Measurements from ENCODE around the gene RHOH. TPM values are rescaled to one million over a fixed set of nuclear protein-coding genes. Genes with fewer than 3 reads are reported as not detected.

Gene RHOH
- total and polyA plus RNA-seq, 9 of the 15 experiments (the other 6 are each of a cell fraction or from before 2014, with no cell fraction given) = 14.3 to 37.7 (median 23.2) TPM

GRCh38 chr4:40200875-40201801 is 4.3 kb downstream of the RHOH start:
- Histone ChIP-seq H3K27ac (ENCODE audit: extremely low read depth, low read depth, low read length) (peak overlapping the region; percentile 85), H3K4me3 (peak overlapping the region; percentile 50), H3K36me3 (ENCODE audit: control insufficient read depth, insufficient read depth, low read length) (no peaks in the 10 kb centered on the region), H3K79me2 (ENCODE audit: control insufficient read depth, insufficient read depth, low read length) (peaks cover 92% of the 10 kb centered on the region), H3K9me3 (replicated peaks; ENCODE audit: control insufficient read depth, insufficient read depth, low read depth, low read length) (no peaks in the 10 kb centered on the region), H3K9ac (ENCODE audit: insufficient read depth in 1 of 2, low read depth in 2 of 2, low read length in 2 of 2) (peak overlapping the region in 1 of 2 experiments; percentile 83; a peak in 2 of 4 replicates), H4K20me1 (replicated peaks; ENCODE audit: control insufficient read depth, insufficient read depth, low read length) (no peaks in the 10 kb centered on the region), H3K4me2 (ENCODE audit: insufficient read depth, low read length) (peak overlapping the region; percentile 90), H3K27me3 (ENCODE audit: control insufficient read depth in 2 of 2, insufficient read depth in 2 of 2, low read length in 2 of 2) (no peaks in the 10 kb centered on the region), H3K4me1 (replicated peaks in 1 of 2; ENCODE audit: control insufficient read depth in 2 of 2, insufficient read depth in 2 of 2, low read length in 2 of 2) (peaks cover 30 to 47% of the 10 kb centered on the region in 2 experiments; a peak in 4 of 5 replicates), H2AFZ (ENCODE audit: low read depth, low read length) (peak overlapping the region; percentile 49), H3K9me1 (ENCODE audit: control insufficient read depth, insufficient read depth, low read length) (no peaks in the 10 kb centered on the region)
- in situ Hi-C loops (cut with MboI) = no loop called here
- 6% methylated on average over 13 of the region's 13 CpGs for WGBS (ENCODE audit: insufficient coverage, low coverage, missing lambda C conversion rate)
- peak; percentile 74 for FAIRE-seq
- ChIA-PET POLR2A (interaction anchor here (0.6 to 2.0 kb wide), 5 partner anchors 9 to 143 kb away, joined by 3 to 8 read pairs (median 4); no protein-coding TSS in a partner anchor), CTCF (ENCODE audit: low intra/inter-chr PET ratio) (no interaction called here)
- peak; percentile 18 for ATAC-seq
- DNase-seq (ENCODE audit: extremely low read depth in 1 of 4, low spot score in 3 of 4) = peak in 2 of 4 experiments; percentile 48 to 86
- BruUV-seq (replicated peaks) = no TSS peak
- intact Hi-C loops (cut with micrococcal nuclease) = loop anchor here (2.0 kb wide), 2 partner anchors 50 to 144 kb away; partner anchors contain the start of gene N4BP2
- TF ChIP-seq KLF1 (tag; IDR thresholded peaks at IDR 0.05) (no peak), ZNF384 (IDR thresholded peaks at IDR 0.05; ENCODE audit: low read depth, low read length) (no peak), LEF1 (IDR thresholded peaks at IDR 0.05) (0 out of 2 replicates have a peak, but pooled peaks have one; percentile 57), U2AF1 (optimal IDR thresholded peaks at IDR 0.05; ENCODE audit: low read depth, low read length) (no peak), NFE2 (IDR thresholded peaks at IDR 0.05; ENCODE audit: low read depth) (peak; percentile 22), ZNF253 (CRISPR knock-in tag; conservative IDR thresholded peaks at IDR 0.05) (no peak), ZBTB11 (CRISPR knock-in tag; IDR thresholded peaks at IDR 0.05) (peak in 1 of 3 experiments; percentile 40; a peak in 1 of 6 replicates), HEY1 (CRISPR knock-in tag; IDR thresholded peaks at IDR 0.05; ENCODE audit: borderline replicate concordance) (no peak), HMGXB4 (CRISPR knock-in tag; IDR thresholded peaks at IDR 0.05) (no peak), ETV1 (tag; conservative IDR thresholded peaks at IDR 0.05; ENCODE audit: low read depth) (no peak), HDGF (IDR thresholded peaks at IDR 0.05) (no peak)
- TF ChIP-seq, protein P1, sequence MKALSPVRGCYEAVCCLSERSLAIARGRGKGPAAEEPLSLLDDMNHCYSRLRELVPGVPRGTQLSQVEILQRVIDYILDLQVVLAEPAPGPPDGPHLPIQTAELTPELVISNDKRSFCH (CRISPR knock-in tag; IDR thresholded peaks at IDR 0.05) = no peak
- TF ChIP-seq, protein P1 (tag; IDR thresholded peaks at IDR 0.05) = no peak
- TF ChIP-seq, protein P2, sequence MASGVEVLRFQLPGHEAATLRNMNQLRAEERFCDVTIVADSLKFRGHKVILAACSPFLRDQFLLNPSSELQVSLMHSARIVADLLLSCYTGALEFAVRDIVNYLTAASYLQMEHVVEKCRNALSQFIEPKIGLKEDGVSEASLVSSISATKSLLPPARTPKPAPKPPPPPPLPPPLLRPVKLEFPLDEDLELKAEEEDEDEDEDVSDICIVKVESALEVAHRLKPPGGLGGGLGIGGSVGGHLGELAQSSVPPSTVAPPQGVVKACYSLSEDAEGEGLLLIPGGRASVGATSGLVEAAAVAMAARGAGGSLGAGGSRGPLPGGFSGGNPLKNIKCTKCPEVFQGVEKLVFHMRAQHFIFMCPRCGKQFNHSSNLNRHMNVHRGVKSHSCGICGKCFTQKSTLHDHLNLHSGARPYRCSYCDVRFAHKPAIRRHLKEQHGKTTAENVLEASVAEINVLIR (CRISPR knock-in tag; IDR thresholded peaks at IDR 0.05) = no peak

All from K562 (cell line).